Sciatic nerve (tissue), 2 donors: ENCODE results near the gene GFI1B. TPM values are rescaled to one million over a fixed set of nuclear protein-coding genes. Genes with fewer than 3 reads are reported as not detected.
A peak's percentile ranks its signal among the peaks of the same experiment; 100 is the strongest.
"Not testable (repeated sequence)": the region's sequence is repeated elsewhere in the genome, so short reads cannot be mapped to it uniquely, and the experiment has no call there.

ENCODE experiments used
- ATAC-seq: fragments of 200-7000 bp; cut with Tn5 transposase; one replicate; pipeline ENCODE4 v1.9.1; 2020; ENCODE audit warnings: mild to moderate bottlenecking, moderate library complexity
- DNase-seq: peaks from one replicate; pipeline ENCODE4 v3.0.0-alpha.2; 2020; ENCODE audit warnings: low spot score
- intact Hi-C: fragments of 100-400 bp; cut with DNase I; formaldehyde crosslinking; loops from one replicate; pipeline ENCODE4 v1.14.2; 2022
- total RNA-seq: library from RNA; stranded (reverse); fragmentation: NEBNext Ultra II Directional; extraction: Animal tissue kit (Norgen Biotek cat#: 25700); gene quantifications from one replicate; pipeline ENCODE4 v1.2.1, GENCODE V29; 2021
- donor health status: DM: no; HTN: no; CAD: no.
- donor health status: DM: no; HTN: no; CAD: no.

Gene GFI1B
- total RNA-seq, 1 donor from 2014 or later = not detected

DNA sequence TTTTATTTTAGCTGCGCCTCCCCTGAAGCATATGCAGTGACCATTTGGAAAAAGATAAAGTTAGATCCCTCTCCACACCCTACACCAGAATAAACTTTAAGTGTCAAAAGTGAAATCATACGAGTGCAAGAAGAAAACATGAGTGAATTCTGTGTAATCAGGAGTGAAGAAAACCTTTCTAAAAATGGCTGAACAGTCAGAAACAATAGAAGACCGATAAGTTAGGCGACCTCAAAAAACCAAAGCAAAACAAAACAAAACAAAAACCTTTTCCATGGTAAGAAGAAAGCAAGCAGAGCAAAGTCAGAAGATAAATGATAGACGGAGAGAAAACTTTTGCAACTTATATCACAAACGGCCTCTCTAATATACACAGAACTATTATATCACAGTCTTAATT, 17.5 kb upstream of the GFI1B start:
- intact Hi-C loops = no loop called here
- ATAC-seq (no peak), DNase-seq (no peak)

DNA sequence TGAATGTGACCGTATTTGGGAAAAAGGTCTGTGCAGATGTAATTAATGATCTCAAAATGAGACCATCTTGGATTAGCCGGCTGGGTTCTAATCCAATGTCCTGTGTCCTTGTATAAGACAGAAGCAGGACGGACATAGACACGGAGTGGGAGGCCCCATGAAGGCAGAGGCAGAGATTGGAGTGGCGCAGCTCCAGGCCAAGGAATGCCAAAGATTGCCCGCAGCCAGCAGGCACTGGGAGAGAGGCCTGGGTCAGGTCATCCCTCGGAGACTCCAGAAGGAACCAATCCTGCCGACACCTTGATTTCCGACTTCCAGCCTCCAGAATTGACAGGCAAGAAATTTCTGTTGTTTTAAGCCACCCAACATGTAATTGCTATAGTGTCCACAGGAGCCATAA, 13.0 kb upstream of the GFI1B start:
- DNase-seq = no peak
- no peak for ATAC-seq
- intact Hi-C loops = no loop called here

- DNase-seq, ATAC-seq, intact Hi-C loops: not testable (repeated sequence)
Measured at GRCh38 chr9:132967908-132968307, 10.6 kb upstream of the GFI1B start.

GRCh38 chr9:132969783-132970182, 8.7 kb upstream of the GFI1B start:
- ATAC-seq (no peak), DNase-seq (no peak)
- intact Hi-C loops = no loop called here

- intact Hi-C loops = no loop called here
- ATAC-seq (no peak), DNase-seq (no peak)
Measured at GRCh38 chr9:132970324-132971062, 8.0 kb upstream of the GFI1B start.

DNA sequence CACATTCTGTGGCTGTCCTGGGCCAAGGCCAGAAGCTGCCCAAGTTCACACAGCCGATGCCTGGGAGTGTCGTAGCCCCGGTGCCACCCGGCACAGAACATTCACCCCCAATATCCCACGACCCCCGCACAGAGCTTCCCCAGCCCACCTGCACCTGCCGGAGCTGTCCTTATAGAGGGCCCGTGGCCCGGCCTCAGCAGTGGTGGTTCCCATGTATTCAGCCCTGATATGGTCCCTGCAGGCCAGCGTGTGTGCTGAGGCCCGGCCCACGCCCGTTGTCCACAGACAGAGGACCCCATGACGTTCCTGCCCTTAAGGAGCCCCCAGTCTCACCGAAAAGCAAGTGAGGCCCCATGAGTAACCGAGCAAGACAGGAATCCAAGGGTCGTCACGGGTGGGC, 5.3 kb upstream of the GFI1B start:
- ATAC-seq = peak; percentile 20
- no peak for DNase-seq
- intact Hi-C loops = no loop called here

- intact Hi-C loops = no loop called here
- DNase-seq (no peak), ATAC-seq (no peak)
Measured at GRCh38 chr9:132973713-132974112, 4.8 kb upstream of the GFI1B start.

- intact Hi-C loops = no loop called here
- no peak for DNase-seq
- ATAC-seq = no peak
Measured at GRCh38 chr9:132975961-132976360, 2.5 kb upstream of the GFI1B start.

DNA sequence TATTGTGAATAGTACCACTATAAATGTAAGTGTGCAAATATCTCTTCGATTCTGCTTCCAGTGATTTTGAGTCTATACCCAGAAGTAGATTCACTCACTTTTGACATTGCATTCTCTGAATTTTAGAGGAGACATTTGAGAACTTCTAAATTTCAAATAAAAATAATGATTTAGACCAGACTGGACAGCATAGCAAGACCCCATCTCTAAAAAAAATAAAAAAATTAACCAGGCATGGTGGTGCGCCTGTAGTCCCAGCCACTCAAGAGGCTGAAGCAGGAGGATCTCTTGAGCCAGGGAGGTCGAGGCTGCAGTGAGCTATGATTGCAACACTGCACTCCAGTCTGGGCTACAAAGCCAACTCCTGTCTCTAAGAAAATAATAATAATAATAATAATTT, 1.9 kb upstream of the GFI1B start:
- intact Hi-C loops = no loop called here
- DNase-seq (no peak), ATAC-seq (no peak)

- intact Hi-C loops = no loop called here
- ATAC-seq (no peak), DNase-seq (no peak)
Measured at GRCh38 chr9:132978112-132978450, 413 bp upstream of the GFI1B start.

DNA sequence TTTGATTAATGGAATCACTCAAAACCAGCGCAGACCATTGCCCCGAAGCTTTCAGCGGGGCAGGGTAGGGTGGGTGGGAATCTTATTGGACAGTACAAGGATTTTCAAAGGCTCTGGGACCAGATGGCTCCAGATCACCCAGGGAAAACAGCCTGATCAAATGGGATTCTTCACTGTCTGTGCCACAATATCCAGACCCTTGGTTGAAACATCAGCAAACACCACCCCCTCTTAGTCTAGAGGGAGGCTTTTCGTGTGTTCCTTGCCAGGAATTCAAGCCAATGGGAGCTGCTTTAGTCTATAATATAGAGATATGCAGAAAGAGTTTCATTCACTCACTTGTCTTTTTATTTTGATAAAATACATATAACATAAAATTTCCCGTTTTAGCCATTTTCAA, 1.7 kb downstream of the GFI1B start:
- intact Hi-C loops = no loop called here
- ATAC-seq = no peak
- no peak for DNase-seq

DNA sequence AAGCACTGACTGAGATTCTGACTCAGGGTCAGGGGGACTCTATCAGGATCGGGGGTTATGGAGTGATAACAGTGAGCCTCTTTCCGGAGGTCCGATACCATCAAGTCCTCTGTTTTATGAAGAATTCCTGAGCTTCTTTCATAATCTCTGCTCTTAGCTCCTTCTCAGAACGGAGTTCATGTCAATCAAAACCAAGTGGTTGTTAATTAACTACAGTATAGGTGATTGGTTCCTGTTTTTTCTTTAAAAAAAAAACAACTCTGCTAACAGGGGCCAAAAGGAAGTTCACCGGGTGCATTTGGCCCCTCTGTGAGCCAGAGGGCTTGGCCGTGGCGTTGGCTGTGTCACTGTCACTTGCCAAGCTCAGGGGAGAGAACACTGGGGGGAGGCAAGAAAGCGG, 4.0 kb downstream of the GFI1B start:
- DNase-seq = no peak
- intact Hi-C loops = no loop called here
- no peak for ATAC-seq

DNA sequence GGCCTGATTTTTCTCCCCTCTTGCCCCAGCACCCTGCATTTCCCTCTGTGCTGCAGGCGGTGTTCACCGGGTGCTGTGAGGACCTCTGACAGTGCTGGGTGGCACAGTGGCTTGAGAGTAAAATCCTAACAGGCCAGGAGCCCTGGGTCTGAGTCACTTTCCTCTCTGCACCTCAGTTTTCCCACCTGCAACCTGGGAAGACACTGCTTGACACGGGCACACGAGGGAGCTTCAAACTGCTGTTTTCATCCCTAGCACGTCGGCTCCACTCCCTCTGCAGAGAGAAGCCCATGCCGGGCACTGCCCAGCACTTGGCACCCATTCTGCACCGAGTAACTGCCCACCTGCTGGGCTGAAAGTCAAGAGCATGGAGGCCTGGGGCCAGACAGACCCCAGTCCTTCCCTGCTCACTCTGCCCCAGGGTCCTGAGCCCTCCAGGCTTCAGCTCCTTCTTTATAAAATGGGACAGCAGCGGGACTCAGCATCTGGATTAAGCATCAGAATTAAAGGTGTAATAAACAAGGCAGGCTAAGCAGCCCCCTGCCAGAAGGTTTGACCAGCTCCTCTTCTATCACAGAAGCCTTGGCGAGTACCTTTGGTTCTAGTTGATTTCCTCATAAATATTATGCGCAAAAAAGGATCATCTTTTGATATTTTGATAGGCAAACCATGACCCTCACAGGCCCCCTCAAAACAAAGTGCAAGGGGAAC, 5.2 kb downstream of the GFI1B start:
- DNase-seq (no peak), ATAC-seq (no peak)
- intact Hi-C loops = no loop called here

DNA sequence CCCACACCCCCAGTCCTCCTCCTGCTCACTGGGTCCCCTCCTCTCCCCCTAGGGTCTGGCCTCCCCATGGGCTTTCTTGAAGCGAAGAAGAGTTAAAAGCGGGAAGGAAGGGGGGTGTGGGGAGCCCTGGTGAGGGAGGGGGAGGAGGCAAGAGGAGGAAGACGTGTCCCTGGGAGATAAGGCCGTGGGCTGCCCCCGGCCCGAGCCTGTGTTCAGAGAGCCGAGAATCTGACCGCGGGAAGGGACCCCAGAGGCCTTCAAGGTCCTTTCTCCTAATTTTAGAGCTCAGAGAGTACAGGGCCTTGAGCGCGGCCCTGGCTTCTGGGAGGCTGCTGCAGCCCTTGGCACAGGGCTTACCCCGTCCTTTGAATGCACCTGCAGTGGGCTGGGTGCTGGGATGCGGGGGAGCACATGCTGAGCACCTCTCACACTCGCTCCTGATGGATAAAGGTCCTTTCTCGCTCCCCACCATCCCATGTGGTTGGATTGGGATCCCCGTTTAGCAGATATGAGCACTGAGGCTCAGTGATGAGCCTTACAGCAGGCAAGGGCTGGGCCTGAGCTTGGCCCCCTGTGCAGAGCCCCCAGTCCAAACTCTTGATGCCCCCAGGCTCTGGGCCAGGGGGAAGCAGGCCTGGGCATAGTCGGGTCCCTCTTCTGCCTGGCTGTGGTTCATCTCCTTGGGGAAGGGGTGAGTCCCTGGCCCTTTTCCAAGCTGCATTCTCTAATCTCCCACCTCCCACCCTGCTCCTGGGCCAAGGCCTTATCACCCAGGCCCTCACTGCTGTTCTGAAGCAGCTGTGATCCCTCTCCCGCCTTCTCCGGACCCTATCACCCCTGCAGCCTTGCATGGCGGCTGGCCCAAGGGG, 5.9 kb downstream of the GFI1B start:
- DNase-seq (no peak), ATAC-seq (no peak)
- intact Hi-C loops = no loop called here

GRCh38 chr9:132985071-132985350, 6.5 kb downstream of the GFI1B start:
- ATAC-seq (no peak), DNase-seq (no peak)
- intact Hi-C loops = no loop called here

GRCh38 chr9:132985489-132985888, 7.0 kb downstream of the GFI1B start:
- no peak for ATAC-seq
- intact Hi-C loops = no loop called here

DNA sequence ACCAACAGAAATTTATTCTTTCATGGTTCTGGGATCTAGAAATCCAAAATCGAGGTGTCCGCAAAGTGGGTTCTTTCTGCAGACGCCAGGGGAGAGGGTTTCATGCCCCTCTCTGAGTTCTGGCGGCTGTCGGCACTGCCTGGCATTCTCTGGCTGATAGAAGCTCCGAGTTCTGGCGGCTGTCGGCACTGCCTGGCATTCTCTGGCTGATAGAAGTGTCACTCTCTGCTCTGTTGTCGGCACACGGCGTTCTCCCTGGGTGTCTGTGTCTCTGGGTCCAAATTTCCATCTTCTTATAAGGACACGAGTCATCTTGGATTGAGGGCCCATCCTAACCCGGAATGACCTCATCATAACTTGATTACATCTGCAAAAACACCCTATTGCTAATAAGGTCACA, 7.6 kb downstream of the GFI1B start:
- no peak for DNase-seq
- no peak for ATAC-seq
- intact Hi-C loops = no loop called here

More at GRCh38 chr9:132985489-132985888, 7.0 kb downstream of the GFI1B start:
- no peak for DNase-seq

- intact Hi-C loops = no loop called here
- DNase-seq (no peak), ATAC-seq (no peak)
Measured at GRCh38 chr9:132986640-132987620, 8.4 kb downstream of the GFI1B start.
